CD4-positive, alpha-beta T cell treated with Interleukin-17A for 4 hours (primary cell): ENCODE measurements around the gene SLC37A1.

Experiments
- DNase-seq: peaks from one replicate; pipeline ENCODE4 v3.0.0-alpha.2; 2020; ENCODE audit warnings: mixed read lengths

Gene SLC37A1

GRCh38 chr21:42508371-42508770 is 5.3 kb upstream of the SLC37A1 start:
- DNase-seq, result no peak

GRCh38 chr21:42509244-42509643 is 4.4 kb upstream of the SLC37A1 start:
- DNase-seq, result no peak

GRCh38 chr21:42512346-42513034 is 1.2 kb upstream of the SLC37A1 start:
- DNase-seq, result no peak

GRCh38 chr21:42513985-42514882 is 582 bp downstream of the SLC37A1 start:
- peak; percentile 71 for DNase-seq

- DNase-seq, result no peak
Measured at GRCh38 chr21:42514883-42515228, 1.2 kb downstream of the SLC37A1 start.

GRCh38 chr21:42515708-42516502 is 2.3 kb downstream of the SLC37A1 start:
- DNase-seq, result no peak

- no peak for DNase-seq
Measured at GRCh38 chr21:42518215-42518614, 4.6 kb downstream of the SLC37A1 start.

- no peak for DNase-seq
Measured at GRCh38 chr21:42518626-42519025, 5.0 kb downstream of the SLC37A1 start.

GRCh38 chr21:42520628-42521253 is 7.1 kb downstream of the SLC37A1 start:
- DNase-seq, result no peak

- DNase-seq, result no peak
Measured at GRCh38 chr21:42521384-42521783, 7.7 kb downstream of the SLC37A1 start.

- no peak for DNase-seq
Measured at GRCh38 chr21:42521805-42522204, 8.2 kb downstream of the SLC37A1 start.

GRCh38 chr21:42522271-42522670 is 8.6 kb downstream of the SLC37A1 start:
- DNase-seq, result no peak

GRCh38 chr21:42522771-42523170 is 9.1 kb downstream of the SLC37A1 start:
- DNase-seq, result no peak

GRCh38 chr21:42523211-42523610 is 9.6 kb downstream of the SLC37A1 start:
- no peak for DNase-seq

GRCh38 chr21:42523941-42524340 is 10.3 kb downstream of the SLC37A1 start:
- DNase-seq, result no peak

- DNase-seq, result peak; percentile 39
Measured at GRCh38 chr21:42524341-42525028, 10.8 kb downstream of the SLC37A1 start.

- DNase-seq, result no peak
Measured at GRCh38 chr21:42525029-42525581, 11.5 kb downstream of the SLC37A1 start.

GRCh38 chr21:42525676-42526378 is 12.2 kb downstream of the SLC37A1 start:
- no peak for DNase-seq

- no peak for DNase-seq
Measured at GRCh38 chr21:42526379-42526727, 12.7 kb downstream of the SLC37A1 start.

- DNase-seq, result no peak
Measured at GRCh38 chr21:42527127-42527488, 13.5 kb downstream of the SLC37A1 start.

- peak; percentile 67 for DNase-seq
Measured at GRCh38 chr21:42527489-42528158, 14.0 kb downstream of the SLC37A1 start.
